ENCODE data around the gene FAM120B.

DNA sequence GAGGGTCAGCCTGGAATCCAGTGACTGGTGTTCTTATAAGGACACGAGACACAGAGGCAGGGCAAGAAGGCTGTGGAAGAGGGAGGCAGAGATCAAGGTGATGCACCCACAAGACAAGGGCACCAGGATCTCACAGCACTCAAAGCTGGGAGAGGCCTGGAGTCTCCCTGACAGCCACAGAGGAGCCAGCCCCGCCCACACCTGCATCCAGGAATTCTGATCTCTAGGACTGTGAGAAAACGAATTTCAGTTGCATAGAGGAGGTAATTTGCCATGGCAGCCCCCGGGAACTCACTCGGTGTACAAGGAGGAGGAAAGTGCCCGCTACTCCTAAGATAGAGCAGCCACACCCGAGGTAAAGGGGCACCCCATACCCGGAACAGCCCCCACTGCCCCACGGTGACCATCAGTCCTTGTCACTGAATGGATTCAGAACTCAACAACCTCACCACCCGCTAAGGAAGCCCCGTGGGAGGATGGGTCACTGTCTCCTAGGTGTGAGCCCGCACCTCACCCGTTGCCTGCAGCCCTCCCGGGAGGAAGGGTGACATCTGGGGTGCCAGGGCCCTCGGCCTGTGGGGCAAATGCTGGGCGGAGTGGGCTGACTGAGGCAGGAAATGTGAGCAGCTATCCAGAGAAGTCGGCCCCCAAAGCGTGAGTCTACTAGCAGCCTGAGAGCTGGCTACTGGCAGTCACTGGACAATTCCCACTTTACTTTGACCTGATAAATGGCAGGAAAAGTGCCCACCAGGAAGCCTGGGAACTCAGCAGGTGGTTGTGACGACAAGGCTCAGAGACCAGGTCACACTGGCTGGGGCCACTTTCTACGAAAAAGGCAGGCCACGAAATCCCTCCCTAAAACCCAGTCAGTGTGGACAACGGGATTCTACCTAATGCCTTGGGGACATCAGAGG lies 38.1 kb upstream of the FAM120B start:
- TF ChIP-seq, protein P1, sequence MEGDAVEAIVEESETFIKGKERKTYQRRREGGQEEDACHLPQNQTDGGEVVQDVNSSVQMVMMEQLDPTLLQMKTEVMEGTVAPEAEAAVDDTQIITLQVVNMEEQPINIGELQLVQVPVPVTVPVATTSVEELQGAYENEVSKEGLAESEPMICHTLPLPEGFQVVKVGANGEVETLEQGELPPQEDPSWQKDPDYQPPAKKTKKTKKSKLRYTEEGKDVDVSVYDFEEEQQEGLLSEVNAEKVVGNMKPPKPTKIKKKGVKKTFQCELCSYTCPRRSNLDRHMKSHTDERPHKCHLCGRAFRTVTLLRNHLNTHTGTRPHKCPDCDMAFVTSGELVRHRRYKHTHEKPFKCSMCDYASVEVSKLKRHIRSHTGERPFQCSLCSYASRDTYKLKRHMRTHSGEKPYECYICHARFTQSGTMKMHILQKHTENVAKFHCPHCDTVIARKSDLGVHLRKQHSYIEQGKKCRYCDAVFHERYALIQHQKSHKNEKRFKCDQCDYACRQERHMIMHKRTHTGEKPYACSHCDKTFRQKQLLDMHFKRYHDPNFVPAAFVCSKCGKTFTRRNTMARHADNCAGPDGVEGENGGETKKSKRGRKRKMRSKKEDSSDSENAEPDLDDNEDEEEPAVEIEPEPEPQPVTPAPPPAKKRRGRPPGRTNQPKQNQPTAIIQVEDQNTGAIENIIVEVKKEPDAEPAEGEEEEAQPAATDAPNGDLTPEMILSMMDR (conservative IDR thresholded peaks at IDR 0.05 in 1 of 2, IDR thresholded peaks at IDR 0.05 in 1 of 2; ENCODE audit: low read depth in 1 of 2, low read length in 2 of 2) = no peak
- no peak for TF ChIP-seq EZH2 (IDR thresholded peaks at IDR 0.05; ENCODE audit: low read length, missing control alignments)
